GM23338 (cell line): ENCODE data around the gene SERBP1. TPM values are rescaled to one million over a fixed set of nuclear protein-coding genes. Genes with fewer than 3 reads are reported as not detected.
A peak's percentile ranks its signal among the peaks of the same experiment; 100 is the strongest.

Experiments
- ATAC-seq: fragments of 200-7000 bp; cut with Tn5 transposase; 3 replicates; pipeline ENCODE4 v1.9.1; 2020
- DNase-seq: peaks from one replicate; pipeline ENCODE4 v3.0.0-alpha.2; 2015; ENCODE audit warnings: low spot score
- H2AFZ ChIP-seq: fragments of 200-600 bp; sonication (generic); 2 replicates; pipeline ENCODE4 v1.8.0; 2016; ENCODE audit warnings: antibody characterized with exemption, mild to moderate bottlenecking, moderate library complexity
- H3F3A ChIP-seq: fragments of 200-600 bp; sonication (generic); replicated peaks from 2 replicates; pipeline ENCODE4 v1.8.0; 2017; ENCODE audit warnings: antibody characterized with exemption, mixed run types, low read depth
- H3K27ac ChIP-seq: fragments of 200-600 bp; sonication (generic); 2 replicates; pipeline ENCODE4 v1.6.1; 2016; ENCODE audit warnings: low read depth
- H3K27me3 ChIP-seq: fragments of 200-600 bp; sonication (generic); 2 replicates; pipeline ENCODE4 v1.8.0; 2016; ENCODE audit warnings: mild to moderate bottlenecking, mixed run types, moderate library complexity; ENCODE audit not compliant: insufficient read depth
- H3K36me3 ChIP-seq: fragments of 200-600 bp; sonication (generic); 2 replicates; pipeline ENCODE4 v1.8.0; 2016; ENCODE audit warnings: mild to moderate bottlenecking; ENCODE audit not compliant: insufficient read depth
- H3K4me1 ChIP-seq: fragments of 200-600 bp; sonication (generic); 2 replicates; pipeline ENCODE4 v1.8.0; 2016; ENCODE audit warnings: mild to moderate bottlenecking, moderate library complexity; ENCODE audit not compliant: insufficient read depth
- H3K4me2 ChIP-seq: fragments of 200-600 bp; sonication (generic); 2 replicates; pipeline ENCODE4 v1.7.1; 2017; ENCODE audit warnings: mixed run types
- H3K4me3 ChIP-seq: fragments of 200-600 bp; sonication (generic); 2 replicates; pipeline ENCODE4 v1.6.1; 2016; ENCODE audit warnings: mixed run types
- H3K79me2 ChIP-seq: fragments of 200-600 bp; sonication (generic); replicated peaks from 2 replicates; pipeline ENCODE4 v1.8.0; 2017; ENCODE audit warnings: mild to moderate bottlenecking; ENCODE audit not compliant: insufficient read depth
- H3K9me2 ChIP-seq: fragments of 200-600 bp; sonication (generic); 2 replicates; pipeline ENCODE4 v1.8.0; 2017; ENCODE audit not compliant: insufficient read depth
- H4K20me1 ChIP-seq: fragments of 200-600 bp; sonication (generic); replicated peaks from 2 replicates; pipeline ENCODE4 v1.8.0; 2017; ENCODE audit warnings: mild to moderate bottlenecking; ENCODE audit not compliant: insufficient read depth
- H3K27ac Mint-ChIP-seq: 2 replicates; pipeline ENCODE4 v1.8.0; 2020; ENCODE audit warnings: inconsistent platforms, mild to moderate bottlenecking, moderate library complexity, mixed read lengths
- H3K27me3 Mint-ChIP-seq: 3 replicates; pipeline ENCODE4 v1.8.0; 2022; ENCODE audit warnings: low read depth, mild to moderate bottlenecking, moderate library complexity, mixed read lengths, inconsistent platforms; ENCODE audit not compliant: insufficient read depth, poor library complexity
- H3K36me3 Mint-ChIP-seq: 3 replicates; pipeline ENCODE4 v1.8.0; 2021; ENCODE audit warnings: low read depth, mild to moderate bottlenecking, inconsistent platforms, moderate library complexity, mixed read lengths
- H3K4me1 Mint-ChIP-seq: 3 replicates; pipeline ENCODE4 v1.8.0; 2020; ENCODE audit warnings: mild to moderate bottlenecking, inconsistent platforms, mixed read lengths
- H3K4me3 Mint-ChIP-seq: 3 replicates; pipeline ENCODE4 v1.8.0; 2021; ENCODE audit warnings: moderate library complexity, mild to moderate bottlenecking, inconsistent platforms, mixed read lengths
- H3K9me3 Mint-ChIP-seq: 3 replicates; pipeline ENCODE4 v1.8.0; 2020; ENCODE audit warnings: moderate library complexity, mild to moderate bottlenecking, inconsistent platforms, mixed read lengths
- CREB1 ChIP-seq: fragments of 250-450 bp; sonication (Bioruptor Pico); IDR thresholded peaks from 2 replicates; pipeline ENCODE4 v1.5.0; 2020; ENCODE audit warnings: low read depth, mild to moderate bottlenecking, moderate library complexity
- EZH2 ChIP-seq: fragments of 200-600 bp; sonication (generic); IDR thresholded peaks from one replicate; pipeline ENCODE4 v1.8.0; 2017; ENCODE audit warnings: antibody characterized with exemption, mild to moderate bottlenecking, low read depth; ENCODE audit not compliant: unreplicated experiment
- EZH2phosphoT487 ChIP-seq: fragments of 200-600 bp; sonication (generic); IDR thresholded peaks from one replicate; pipeline ENCODE4 v1.8.1; 2018; ENCODE audit warnings: antibody characterized with exemption; ENCODE audit not compliant: unreplicated experiment
- JUNB ChIP-seq: IDR thresholded peaks from one replicate; pipeline ENCODE4 v1.6.1; 2016; ENCODE audit warnings: antibody characterized with exemption; ENCODE audit not compliant: unreplicated experiment
- NANOG ChIP-seq: IDR thresholded peaks from 2 replicates; pipeline ENCODE4 v1.6.1; 2016; ENCODE audit warnings: antibody characterized with exemption, borderline replicate concordance
- POLR2AphosphoS5 ChIP-seq: IDR thresholded peaks from 2 replicates; pipeline ENCODE4 v1.6.1; 2016; ENCODE audit warnings: antibody characterized with exemption, low read depth
- STAT1 ChIP-seq: IDR thresholded peaks from one replicate; pipeline ENCODE4 v1.6.1; 2016; ENCODE audit warnings: antibody characterized with exemption; ENCODE audit not compliant: unreplicated experiment
- ZNF114 ChIP-seq: fragments of 250-450 bp; sonication (Bioruptor Pico); IDR thresholded peaks from 2 replicates; pipeline ENCODE4 v1.5.0; 2020; ENCODE audit warnings: mild to moderate bottlenecking, moderate library complexity
- ZNF331 ChIP-seq: fragments of 250-450 bp; sonication (Bioruptor Pico); IDR thresholded peaks from 2 replicates; pipeline ENCODE4 v1.5.0; 2020; ENCODE audit warnings: low read depth, mild to moderate bottlenecking, moderate library complexity
- polyA plus RNA-seq: library from polyadenylated mRNA; unstranded; fragments of >200 nt; fragmentation: Nextera tagmentation; extraction: Ambion mirVana; gene quantifications from 2 replicates; pipeline ENCODE4 v1.2.1, GENCODE V29; 2016
- total RNA-seq: library from RNA; depleted of rRNA; stranded (reverse); fragments of >200 nt; shearing (Covaris generic); gene quantifications from 2 replicates; pipeline ENCODE4 v1.2.3, GENCODE V29; 2014
- TF ChIP-seq, protein P1 (sequence below): IDR thresholded peaks from 2 replicates; pipeline ENCODE4 v1.6.1; 2016; ENCODE audit warnings: antibody characterized with exemption
- TF ChIP-seq, protein P2 (sequence below): fragments of 250-450 bp; sonication (Bioruptor Pico); IDR thresholded peaks from 2 replicates; pipeline ENCODE4 v1.5.0; 2020; ENCODE audit warnings: mild to moderate bottlenecking, moderate library complexity
- TF ChIP-seq, protein P3 (sequence below), 2 experiments: fragments of 200-600 bp in 1 of 2; sonication (generic) in 1 of 2; conservative IDR thresholded peaks; 2 replicates each; pipeline versions ENCODE4 v1.5.1 to v1.6.1; 2016 to 2017; ENCODE audit warnings: antibody characterized with exemption in 2 of 2, low read depth in 2 of 2, mild to moderate bottlenecking in 2 of 2, moderate library complexity in 1 of 2

The SERBP1 gene
- total and polyA plus RNA-seq, 2 experiments from 2014 or later = 559 to 674 TPM

DNA sequence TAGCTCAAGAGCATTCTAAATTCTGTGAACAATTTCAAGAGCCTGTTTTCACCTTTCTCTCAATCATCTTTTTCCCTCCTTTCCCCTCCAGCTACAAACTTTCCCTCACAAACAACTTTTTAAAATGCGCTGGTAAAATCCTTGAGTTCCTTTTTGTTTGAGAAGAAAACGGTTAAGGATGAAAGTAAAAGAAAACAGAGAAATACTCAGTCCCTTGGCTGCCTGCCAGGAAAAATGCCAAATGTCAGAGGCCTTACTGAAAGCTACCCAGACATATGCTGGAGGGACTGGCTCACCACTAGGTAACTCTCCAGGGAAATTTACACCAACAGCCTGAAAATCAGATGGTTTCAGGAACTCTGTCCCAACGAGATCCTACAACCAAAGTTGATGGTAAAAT lies 11.0 kb upstream of the SERBP1 start:
- no peak overlapping the region for H3K27ac Mint-ChIP-seq
- Histone ChIP-seq H3K79me2 (no peaks in the 10 kb centered on the region), H2AFZ (peak overlapping the region; percentile 15; the same call in 1 of the 2 replicates), H3K27ac (no peak overlapping the region), H3K27me3 (no peaks in the 10 kb centered on the region), H3K9me2 (no peaks in the 10 kb centered on the region), H4K20me1 (no peaks in the 10 kb centered on the region), H3K4me2 (no peak overlapping the region), H3F3A (no peaks in the 10 kb centered on the region), H3K4me3 (no peak overlapping the region), H3K36me3 (no peaks in the 10 kb centered on the region), H3K4me1 (no peaks in the 10 kb centered on the region; the same call in 1 of the 2 replicates)
- ATAC-seq = peak; percentile 55
- H3K36me3 Mint-ChIP-seq = no peaks in the 10 kb centered on the region
- no peak for DNase-seq
- peaks cover 2% of the 10 kb centered on the region for H3K27me3 Mint-ChIP-seq
- H3K4me1 Mint-ChIP-seq = peaks cover 6% of the 10 kb centered on the region; the same call in 2 of the 3 replicates
- H3K4me3 Mint-ChIP-seq = no peak overlapping the region
- no peaks in the 10 kb centered on the region for H3K9me3 Mint-ChIP-seq
- TF ChIP-seq, protein P1, sequence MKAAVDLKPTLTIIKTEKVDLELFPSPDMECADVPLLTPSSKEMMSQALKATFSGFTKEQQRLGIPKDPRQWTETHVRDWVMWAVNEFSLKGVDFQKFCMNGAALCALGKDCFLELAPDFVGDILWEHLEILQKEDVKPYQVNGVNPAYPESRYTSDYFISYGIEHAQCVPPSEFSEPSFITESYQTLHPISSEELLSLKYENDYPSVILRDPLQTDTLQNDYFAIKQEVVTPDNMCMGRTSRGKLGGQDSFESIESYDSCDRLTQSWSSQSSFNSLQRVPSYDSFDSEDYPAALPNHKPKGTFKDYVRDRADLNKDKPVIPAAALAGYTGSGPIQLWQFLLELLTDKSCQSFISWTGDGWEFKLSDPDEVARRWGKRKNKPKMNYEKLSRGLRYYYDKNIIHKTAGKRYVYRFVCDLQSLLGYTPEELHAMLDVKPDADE = no peak
- TF ChIP-seq POLR2AphosphoS5 (no peak), ZNF114 (CRISPR knock-in tag) (no peak), NANOG (no peak), STAT1 (no peak), ZNF331 (no peak), EZH2phosphoT487 (no peak)

DNA sequence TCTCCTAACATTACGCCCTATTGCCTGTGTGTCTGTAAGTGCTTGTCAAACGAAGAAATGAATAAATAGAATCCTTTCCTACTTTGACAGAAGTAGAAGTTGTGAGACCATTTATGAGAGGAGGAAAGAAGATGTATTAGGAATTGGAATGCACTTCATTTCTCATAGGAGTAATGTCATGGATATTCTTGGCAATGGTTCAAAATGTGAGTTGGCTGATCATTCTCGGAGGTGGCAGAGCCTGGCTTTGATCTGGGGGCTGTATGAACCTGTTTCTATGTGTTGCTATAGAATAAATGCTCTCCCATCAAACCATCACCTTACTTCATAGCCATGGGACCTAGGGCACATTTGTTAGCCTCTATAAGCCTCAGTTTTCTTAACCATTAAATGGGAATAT lies 10.1 kb upstream of the SERBP1 start:
- Histone ChIP-seq H3K4me3 (no peak overlapping the region), H3K4me1 (no peaks in the 10 kb centered on the region; the same call in 1 of the 2 replicates), H3K9me2 (no peaks in the 10 kb centered on the region), H3K36me3 (no peaks in the 10 kb centered on the region), H3K4me2 (no peak overlapping the region), H4K20me1 (no peaks in the 10 kb centered on the region), H3K27ac (no peak overlapping the region), H3K27me3 (no peaks in the 10 kb centered on the region), H3K79me2 (no peaks in the 10 kb centered on the region), H2AFZ (no peak overlapping the region), H3F3A (no peaks in the 10 kb centered on the region)
- Mint-ChIP-seq H3K36me3 (no peaks in the 10 kb centered on the region), H3K9me3 (no peaks in the 10 kb centered on the region), H3K27ac (no peak overlapping the region), H3K27me3 (peaks cover 2% of the 10 kb centered on the region), H3K4me1 (peaks cover 6% of the 10 kb centered on the region; the same call in 2 of the 3 replicates), H3K4me3 (no peak overlapping the region)
- TF ChIP-seq, protein P2, sequence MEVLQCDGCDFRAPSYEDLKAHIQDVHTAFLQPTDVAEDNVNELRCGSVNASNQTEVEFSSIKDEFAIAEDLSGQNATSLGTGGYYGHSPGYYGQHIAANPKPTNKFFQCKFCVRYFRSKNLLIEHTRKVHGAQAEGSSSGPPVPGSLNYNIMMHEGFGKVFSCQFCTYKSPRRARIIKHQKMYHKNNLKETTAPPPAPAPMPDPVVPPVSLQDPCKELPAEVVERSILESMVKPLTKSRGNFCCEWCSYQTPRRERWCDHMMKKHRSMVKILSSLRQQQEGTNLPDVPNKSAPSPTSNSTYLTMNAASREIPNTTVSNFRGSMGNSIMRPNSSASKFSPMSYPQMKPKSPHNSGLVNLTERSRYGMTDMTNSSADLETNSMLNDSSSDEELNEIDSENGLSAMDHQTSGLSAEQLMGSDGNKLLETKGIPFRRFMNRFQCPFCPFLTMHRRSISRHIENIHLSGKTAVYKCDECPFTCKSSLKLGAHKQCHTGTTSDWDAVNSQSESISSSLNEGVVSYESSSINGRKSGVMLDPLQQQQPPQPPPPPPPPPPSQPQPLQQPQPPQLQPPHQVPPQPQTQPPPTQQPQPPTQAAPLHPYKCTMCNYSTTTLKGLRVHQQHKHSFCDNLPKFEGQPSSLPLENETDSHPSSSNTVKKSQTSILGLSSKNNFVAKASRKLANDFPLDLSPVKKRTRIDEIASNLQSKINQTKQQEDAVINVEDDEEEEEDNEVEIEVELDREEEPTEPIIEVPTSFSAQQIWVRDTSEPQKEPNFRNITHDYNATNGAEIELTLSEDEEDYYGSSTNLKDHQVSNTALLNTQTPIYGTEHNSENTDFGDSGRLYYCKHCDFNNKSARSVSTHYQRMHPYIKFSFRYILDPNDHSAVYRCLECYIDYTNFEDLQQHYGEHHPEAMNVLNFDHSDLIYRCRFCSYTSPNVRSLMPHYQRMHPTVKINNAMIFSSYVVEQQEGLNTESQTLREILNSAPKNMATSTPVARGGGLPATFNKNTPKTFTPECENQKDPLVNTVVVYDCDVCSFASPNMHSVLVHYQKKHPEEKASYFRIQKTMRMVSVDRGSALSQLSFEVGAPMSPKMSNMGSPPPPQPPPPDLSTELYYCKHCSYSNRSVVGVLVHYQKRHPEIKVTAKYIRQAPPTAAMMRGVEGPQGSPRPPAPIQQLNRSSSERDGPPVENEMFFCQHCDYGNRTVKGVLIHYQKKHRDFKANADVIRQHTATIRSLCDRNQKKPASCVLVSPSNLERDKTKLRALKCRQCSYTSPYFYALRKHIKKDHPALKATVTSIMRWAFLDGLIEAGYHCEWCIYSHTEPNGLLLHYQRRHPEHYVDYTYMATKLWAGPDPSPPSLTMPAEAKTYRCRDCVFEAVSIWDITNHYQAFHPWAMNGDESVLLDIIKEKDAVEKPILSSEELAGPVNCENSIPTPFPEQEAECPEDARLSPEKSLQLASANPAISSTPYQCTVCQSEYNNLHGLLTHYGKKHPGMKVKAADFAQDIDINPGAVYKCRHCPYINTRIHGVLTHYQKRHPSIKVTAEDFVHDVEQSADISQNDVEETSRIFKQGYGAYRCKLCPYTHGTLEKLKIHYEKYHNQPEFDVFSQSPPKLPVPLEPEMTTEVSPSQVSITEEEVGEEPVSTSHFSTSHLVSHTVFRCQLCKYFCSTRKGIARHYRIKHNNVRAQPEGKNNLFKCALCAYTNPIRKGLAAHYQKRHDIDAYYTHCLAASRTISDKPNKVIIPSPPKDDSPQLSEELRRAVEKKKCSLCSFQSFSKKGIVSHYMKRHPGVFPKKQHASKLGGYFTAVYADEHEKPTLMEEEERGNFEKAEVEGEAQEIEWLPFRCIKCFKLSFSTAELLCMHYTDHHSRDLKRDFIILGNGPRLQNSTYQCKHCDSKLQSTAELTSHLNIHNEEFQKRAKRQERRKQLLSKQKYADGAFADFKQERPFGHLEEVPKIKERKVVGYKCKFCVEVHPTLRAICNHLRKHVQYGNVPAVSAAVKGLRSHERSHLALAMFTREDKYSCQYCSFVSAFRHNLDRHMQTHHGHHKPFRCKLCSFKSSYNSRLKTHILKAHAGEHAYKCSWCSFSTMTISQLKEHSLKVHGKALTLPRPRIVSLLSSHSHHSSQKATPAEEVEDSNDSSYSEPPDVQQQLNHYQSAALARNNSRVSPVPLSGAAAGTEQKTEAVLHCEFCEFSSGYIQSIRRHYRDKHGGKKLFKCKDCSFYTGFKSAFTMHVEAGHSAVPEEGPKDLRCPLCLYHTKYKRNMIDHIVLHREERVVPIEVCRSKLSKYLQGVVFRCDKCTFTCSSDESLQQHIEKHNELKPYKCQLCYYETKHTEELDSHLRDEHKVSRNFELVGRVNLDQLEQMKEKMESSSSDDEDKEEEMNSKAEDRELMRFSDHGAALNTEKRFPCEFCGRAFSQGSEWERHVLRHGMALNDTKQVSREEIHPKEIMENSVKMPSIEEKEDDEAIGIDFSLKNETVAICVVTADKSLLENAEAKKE (CRISPR knock-in tag) = no peak
- TF ChIP-seq NANOG (no peak), JUNB (no peak), STAT1 (no peak), EZH2 (no peak), EZH2phosphoT487 (no peak), CREB1 (no peak)
- TF ChIP-seq, protein P3, sequence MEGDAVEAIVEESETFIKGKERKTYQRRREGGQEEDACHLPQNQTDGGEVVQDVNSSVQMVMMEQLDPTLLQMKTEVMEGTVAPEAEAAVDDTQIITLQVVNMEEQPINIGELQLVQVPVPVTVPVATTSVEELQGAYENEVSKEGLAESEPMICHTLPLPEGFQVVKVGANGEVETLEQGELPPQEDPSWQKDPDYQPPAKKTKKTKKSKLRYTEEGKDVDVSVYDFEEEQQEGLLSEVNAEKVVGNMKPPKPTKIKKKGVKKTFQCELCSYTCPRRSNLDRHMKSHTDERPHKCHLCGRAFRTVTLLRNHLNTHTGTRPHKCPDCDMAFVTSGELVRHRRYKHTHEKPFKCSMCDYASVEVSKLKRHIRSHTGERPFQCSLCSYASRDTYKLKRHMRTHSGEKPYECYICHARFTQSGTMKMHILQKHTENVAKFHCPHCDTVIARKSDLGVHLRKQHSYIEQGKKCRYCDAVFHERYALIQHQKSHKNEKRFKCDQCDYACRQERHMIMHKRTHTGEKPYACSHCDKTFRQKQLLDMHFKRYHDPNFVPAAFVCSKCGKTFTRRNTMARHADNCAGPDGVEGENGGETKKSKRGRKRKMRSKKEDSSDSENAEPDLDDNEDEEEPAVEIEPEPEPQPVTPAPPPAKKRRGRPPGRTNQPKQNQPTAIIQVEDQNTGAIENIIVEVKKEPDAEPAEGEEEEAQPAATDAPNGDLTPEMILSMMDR (conservative IDR thresholded peaks at IDR 0.05; ENCODE audit: low read depth in 2 of 2) = no peak
- no peak for DNase-seq
- ATAC-seq = no peak
